AG04450 (cell line): ENCODE results near the gene SIGLEC10. TPM values are rescaled to one million over a fixed set of nuclear protein-coding genes. Genes with fewer than 3 reads are reported as not detected.

ENCODE experiments used
- CTCF ChIA-PET: fragments of 300-600, 350-600 bp; formaldehyde crosslinking; extraction: SDS; loops from one replicate; lab custom pipeline; 2022; ENCODE audit warnings: antibody characterized with exemption, inconsistent platforms; lab: Charles Lee
- POLR2A ChIA-PET: fragments of 350-600 bp; formaldehyde crosslinking; extraction: SDS; loops from one replicate; lab custom pipeline; 2021; ENCODE audit warnings: antibody characterized with exemption, inconsistent platforms; lab: Yijun Ruan, JAX
- DNase-seq: peaks from one replicate; pipeline ENCODE4 v3.0.0-alpha.2; 2011; ENCODE audit warnings: low read depth, low spot score
- H3K27ac ChIP-seq: one replicate; pipeline ENCODE4 v1.5.1; 2012; ENCODE audit warnings: low read depth, low read length, control low read depth
- H3K27me3 ChIP-seq: one replicate; pipeline ENCODE4 v1.6.0; 2012; ENCODE audit warnings: low read length; ENCODE audit not compliant: control insufficient read depth, insufficient read depth
- H3K4me3 ChIP-seq: 2 replicates; pipeline ENCODE4 v1.5.1; 2011; ENCODE audit warnings: mild to moderate bottlenecking, low read depth, low read length, control low read depth
- H3K9me3 ChIP-seq: 2 replicates; pipeline ENCODE4 v1.5.1; 2012; ENCODE audit warnings: low read length; ENCODE audit not compliant: control insufficient read depth, insufficient read depth
- CTCF ChIP-seq: IDR thresholded peaks from 2 replicates; pipeline ENCODE4 v1.5.1; 2011; ENCODE audit warnings: low read depth, low read length, control low read depth, inconsistent platforms
- polyA plus RNA-seq: library from polyadenylated mRNA; depleted of rRNA; stranded (reverse); fragments of >200 nt; gene quantifications from 2 replicates; pipeline ENCODE4 v1.2.3, GENCODE V29; 2011

The SIGLEC10 gene
- polyA plus RNA-seq, 1 experiment: not detected

- CTCF ChIA-PET: no interaction called here
Observed at GRCh38 chr19:51457351-51458013, 40.0 kb upstream of the SIGLEC10 start.

GRCh38 chr19:51456541-51457290, 39.3 kb upstream of the SIGLEC10 start:
- POLR2A ChIA-PET: no interaction called here
- no peak for DNase-seq
- Histone ChIP-seq H3K27ac (no peak overlapping the region), H3K27me3 (no peaks in the 10 kb centered on the region), H3K9me3 (peaks cover 35% of the 10 kb centered on the region), H3K4me3 (no peak overlapping the region)
- no peak for TF ChIP-seq CTCF
- CTCF ChIA-PET: no interaction called here

More at GRCh38 chr19:51457351-51458013, 40.0 kb upstream of the SIGLEC10 start:
- H3K4me3 ChIP-seq: no peak overlapping the region
- no peak overlapping the region for H3K27ac ChIP-seq
- no peaks in the 10 kb centered on the region for H3K27me3 ChIP-seq
- POLR2A ChIA-PET: no interaction called here
- H3K9me3 ChIP-seq: peaks cover 34% of the 10 kb centered on the region
- no peak for TF ChIP-seq CTCF
- no peak for DNase-seq

GRCh38 chr19:51450730-51451307, 33.4 kb upstream of the SIGLEC10 start:
- CTCF ChIA-PET: no interaction called here
- no peaks in the 10 kb centered on the region for H3K27me3 ChIP-seq
- no peak for DNase-seq

GRCh38 chr19:51448411-51449016, 31.1 kb upstream of the SIGLEC10 start:
- Histone ChIP-seq H3K9me3 (peaks cover 13% of the 10 kb centered on the region), H3K4me3 (no peak overlapping the region), H3K27me3 (no peaks in the 10 kb centered on the region), H3K27ac (no peak overlapping the region)
- ChIA-PET POLR2A (no interaction called here), CTCF (no interaction called here)
- TF ChIP-seq CTCF: no peak
- DNase-seq: no peak

More at GRCh38 chr19:51450730-51451307, 33.4 kb upstream of the SIGLEC10 start:
- Histone ChIP-seq H3K9me3 (peaks cover 27% of the 10 kb centered on the region), H3K4me3 (no peak overlapping the region), H3K27ac (no peak overlapping the region)
- POLR2A ChIA-PET: no interaction called here
- no peak for TF ChIP-seq CTCF
